Peyer's patch (tissue), 4 donors: ENCODE measurements around the gene MSN.

Experiments
- CTCF ChIP-seq, 6 experiments: fragments of 450-650 bp in 4 of 6; fragments of 200-600 bp in 2 of 6; sonication (generic) in 1 of 6; IDR thresholded peaks; one replicate each; pipeline ENCODE4 v1.5.1; 2017 to 2019; ENCODE audit warnings: antibody characterized with exemption in 6 of 6, mild to moderate bottlenecking in 3 of 6, moderate library complexity in 1 of 6
- POLR2A ChIP-seq, 2 donors: fragments of 450-650 bp; IDR thresholded peaks; one replicate each; pipeline ENCODE4 v1.5.1; 2017; ENCODE audit warnings: antibody characterized with exemption in 2 of 2, mild to moderate bottlenecking in 2 of 2, moderate library complexity in 2 of 2

- TF ChIP-seq POLR2A (IDR thresholded peaks at IDR 0.05): no peak
- TF ChIP-seq CTCF (IDR thresholded peaks at IDR 0.05): no peak
Measured at GRCh38 chrX:65707151-65707550, 39.7 kb downstream of the MSN start.
